Esophagus (tissue), 2 donors: ENCODE measurements around the gene SERF2. TPM values are rescaled to one million over a fixed set of nuclear protein-coding genes. Genes with fewer than 3 reads are reported as not detected.

Experiments used
- polyA plus RNA-seq, 2 donors: library from polyadenylated mRNA; stranded (reverse); fragments of 200-250 nt; gene quantifications; one replicate each; pipeline ENCODE4 v1.2.3, GENCODE V29; 2013
- donor health status: healthy with polysubstance abuse.
- donor health status: Bipolar disorder and iron deficiency.

The SERF2 gene
- polyA plus RNA-seq, 2 donors: 1,288 to 2,170 TPM

Other genes starting within 250 kb of the SERF2 start
- gene PPIP5K1, start 202.1 kb upstream of the SERF2 start, polyA plus RNA-seq: 10 to 100 TPM; 10.9 to 17.8 TPM
- gene CKMT1B, start 198.3 kb upstream of the SERF2 start, polyA plus RNA-seq: 10 to 100 TPM; 64.6 to 87.6 TPM
- under 1 TPM; 0.11 to 0.79 TPM for gene STRC, start 173.5 kb upstream of the SERF2 start, polyA plus RNA-seq
- 1 to 10 TPM; 2.1 to 7.4 TPM for gene CATSPER2, start 143.5 kb upstream of the SERF2 start, polyA plus RNA-seq
- gene CKMT1A, start 98.5 kb upstream of the SERF2 start, polyA plus RNA-seq: 10 to 100 TPM; 52.5 to 90.6 TPM
- 100 to 1,000 TPM in 1 of 2 donors, 10 to 100 TPM in 1; 90.6 to 140 TPM for gene PDIA3, start 45.9 kb upstream of the SERF2 start, polyA plus RNA-seq
- gene ELL3, start 15.4 kb upstream of the SERF2 start, polyA plus RNA-seq: 10 to 100 TPM; 14.5 to 15.5 TPM
- under 1 TPM; 0.18 to 0.24 TPM for gene SERINC4, start 7.9 kb downstream of the SERF2 start, polyA plus RNA-seq
- 10 to 100 TPM in 1 of 2 donors, 1 to 10 TPM in 1; 5.3 to 25.4 TPM for gene HYPK, start 8.3 kb downstream of the SERF2 start, polyA plus RNA-seq
- 10 to 100 TPM in 1 of 2 donors, 1 to 10 TPM in 1; 7.7 to 16.8 TPM for gene MFAP1, start 32.4 kb downstream of the SERF2 start, polyA plus RNA-seq
- 1 to 10 TPM; 2.5 to 5.0 TPM for gene WDR76, start 34.7 kb downstream of the SERF2 start, polyA plus RNA-seq